ENCODE data around the gene HOXA1.

Gene HOXA1

GRCh38 chr7:27105301-27106031, 9.7 kb upstream of the HOXA1 start:
- no peak for DNase-seq (ENCODE audit: low read depth)

- no peak for DNase-seq (ENCODE audit: low read depth)
Measured at GRCh38 chr7:27104341-27105058, 8.7 kb upstream of the HOXA1 start.

GRCh38 chr7:27103489-27104226, 7.9 kb upstream of the HOXA1 start:
- no peak for DNase-seq (ENCODE audit: low read depth)

- no peak for DNase-seq (ENCODE audit: low read depth)
Measured at GRCh38 chr7:27102581-27103442, 7.0 kb upstream of the HOXA1 start, which contains the start of gene HOXA2. HOXA2 (minus strand) TSS chr7:27102683; CDS start chr7:27102500, 183 bp downstream.

GRCh38 chr7:27101957-27102580, 6.3 kb upstream of the HOXA1 start:
- no peak for DNase-seq (ENCODE audit: low read depth)

DNA sequence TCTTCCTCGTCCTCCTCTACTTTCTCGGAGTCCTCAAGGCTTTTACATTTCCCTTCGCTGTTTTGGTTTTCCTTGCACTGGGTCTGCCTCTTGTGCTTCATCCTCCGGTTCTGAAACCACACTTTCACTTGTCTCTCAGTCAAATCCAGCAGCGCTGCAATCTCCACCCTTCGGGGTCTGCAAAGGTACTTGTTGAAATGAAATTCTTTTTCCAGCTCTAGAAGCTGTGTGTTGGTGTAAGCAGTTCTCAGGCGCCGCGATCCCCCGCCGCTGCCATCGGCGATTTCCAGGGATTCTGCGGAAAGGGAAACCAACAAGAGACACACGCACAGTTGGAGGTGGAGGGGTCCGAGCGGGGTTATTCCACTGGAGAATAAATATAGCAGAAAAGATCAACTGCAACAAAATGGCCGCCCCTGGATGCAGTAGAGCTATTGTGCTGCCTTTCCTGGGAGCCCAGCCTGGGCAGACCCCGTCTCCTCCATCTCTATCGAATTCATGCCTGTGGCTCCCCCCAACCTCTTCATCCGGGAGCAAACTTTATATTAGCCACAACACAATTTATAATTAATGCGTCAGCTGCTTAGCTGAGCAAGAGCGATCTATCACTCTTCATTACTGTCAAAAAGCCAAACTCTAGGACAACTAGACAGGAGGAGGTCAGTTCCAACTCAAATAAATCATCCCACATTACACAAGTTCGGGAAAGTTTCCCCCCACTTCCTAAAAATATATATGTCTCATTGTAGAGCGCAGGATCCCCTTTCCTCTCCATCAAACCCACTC, 5.6 kb upstream of the HOXA1 start:
- no peak for DNase-seq (ENCODE audit: low read depth)

DNA sequence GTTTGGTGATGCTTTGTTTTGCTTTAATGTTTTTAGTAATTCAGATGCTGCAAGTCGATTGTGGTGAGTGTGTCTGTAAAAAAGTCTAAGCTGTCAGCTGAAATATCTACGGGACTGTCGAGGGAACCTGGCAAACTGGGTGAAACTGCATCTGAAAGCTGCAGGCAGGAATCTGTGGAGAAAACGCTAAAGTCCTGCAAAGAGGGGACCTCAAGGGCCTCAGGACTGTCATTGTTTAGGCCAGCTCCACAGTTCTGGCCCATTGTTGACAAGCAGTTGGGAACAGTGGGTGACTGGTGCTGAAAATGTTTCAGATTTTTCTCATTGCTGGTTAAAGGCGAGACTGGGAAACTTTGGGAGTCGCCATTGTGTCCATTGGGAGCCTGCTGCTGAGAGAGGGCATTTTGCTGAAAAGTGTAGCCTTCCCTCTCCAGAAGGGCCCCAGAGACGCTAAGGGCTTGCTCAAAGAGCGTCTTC, 4.9 kb upstream of the HOXA1 start:
- DNase-seq (ENCODE audit: low read depth) = no peak

DNA sequence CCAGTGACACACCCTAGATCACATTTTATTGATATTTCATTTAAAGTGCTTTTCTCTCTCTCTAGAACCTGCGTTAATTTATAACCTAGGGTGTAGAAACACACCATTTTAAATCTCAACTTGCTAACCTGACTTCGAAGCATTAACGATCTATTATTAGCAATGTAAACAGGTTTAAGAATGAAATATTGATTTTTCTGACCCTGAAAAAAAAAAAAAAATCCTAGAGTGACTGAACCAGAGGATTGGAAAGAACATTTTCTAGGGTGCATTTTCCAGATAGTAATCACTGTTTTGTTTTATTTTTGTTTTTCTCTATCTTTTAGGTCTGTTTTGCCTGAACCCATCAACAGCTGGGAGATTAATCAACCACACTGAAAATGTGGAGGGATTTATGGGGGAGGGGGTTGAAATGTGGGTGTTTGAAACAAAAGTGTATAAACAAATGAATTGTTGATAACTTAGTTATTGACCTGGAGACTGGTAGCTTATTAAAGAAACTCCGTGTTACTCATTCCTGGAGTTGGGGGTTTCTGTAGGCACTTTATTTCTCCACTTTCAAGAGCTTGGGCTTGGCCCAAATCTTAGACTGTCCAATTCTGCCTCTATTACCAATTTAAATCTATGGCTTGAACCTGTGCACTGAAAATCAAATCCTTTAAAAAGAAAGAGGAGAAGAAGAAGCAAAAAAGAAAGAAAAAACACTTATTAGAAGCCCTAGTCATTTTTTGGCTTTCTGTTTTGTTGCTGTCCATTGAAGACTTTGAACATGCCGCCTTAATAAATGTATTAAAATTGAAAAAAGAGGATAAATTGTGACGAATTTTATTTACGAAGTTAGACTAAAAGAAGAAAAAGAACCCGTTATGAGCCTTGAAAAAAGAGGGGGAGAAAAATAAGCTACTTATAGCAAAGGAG, 3.9 kb upstream of the HOXA1 start:
- no peak for DNase-seq (ENCODE audit: low read depth)

GRCh38 chr7:27098578-27099451, 3.0 kb upstream of the HOXA1 start:
- DNase-seq (ENCODE audit: low read depth) = no peak

GRCh38 chr7:27097686-27098577, 2.1 kb upstream of the HOXA1 start:
- no peak for DNase-seq (ENCODE audit: low read depth)

GRCh38 chr7:27096768-27097514, 1.1 kb upstream of the HOXA1 start:
- no peak for DNase-seq (ENCODE audit: low read depth)

GRCh38 chr7:27095050-27095896, 527 bp downstream of the HOXA1 start:
- DNase-seq (ENCODE audit: low read depth) = no peak

DNA sequence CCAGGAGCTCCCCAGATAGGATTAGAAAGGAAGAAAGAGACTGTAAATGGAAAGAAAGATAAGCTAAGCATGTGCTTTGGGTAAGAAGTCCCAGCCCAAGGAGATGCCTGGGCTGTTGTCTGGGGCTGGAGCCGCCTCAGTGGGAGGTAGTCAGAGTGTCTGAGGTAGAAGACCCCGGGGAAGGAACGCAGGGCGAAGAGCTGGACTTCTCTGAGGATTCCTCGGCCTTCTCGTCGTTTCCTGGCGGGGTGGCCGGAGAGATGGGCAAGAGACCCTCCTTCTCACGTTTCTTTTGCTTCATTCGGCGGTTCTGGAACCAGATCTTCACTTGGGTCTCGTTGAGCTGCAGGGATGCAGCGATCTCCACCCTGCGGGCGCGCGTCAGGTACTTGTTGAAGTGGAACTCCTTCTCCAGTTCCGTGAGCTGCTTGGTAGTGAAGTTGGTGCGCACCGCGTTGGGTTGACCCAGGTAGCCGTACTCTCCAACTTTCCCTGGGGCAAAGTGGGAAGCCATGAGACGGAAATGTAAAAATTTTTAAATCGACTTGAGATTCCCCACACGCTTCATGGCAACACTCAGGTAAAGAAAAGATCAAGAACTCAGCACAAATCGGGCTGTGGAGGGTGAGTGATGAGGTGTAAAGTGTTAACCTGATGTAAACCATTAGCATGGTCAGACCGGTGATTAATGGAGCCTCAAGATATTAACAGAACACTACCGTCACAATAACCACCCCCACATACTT, 1.3 kb downstream of the HOXA1 start:
- no peak for DNase-seq (ENCODE audit: low read depth)

- DNase-seq (ENCODE audit: low read depth) = no peak
Measured at GRCh38 chr7:27093184-27093895, 2.5 kb downstream of the HOXA1 start.
